ENCODE data around the gene AMER3. TPM values are rescaled to one million over a fixed set of nuclear protein-coding genes. Genes with fewer than 3 reads are reported as not detected.

Gene AMER3
- total RNA-seq, 4 donors from 2014 or later = not detected

DNA sequence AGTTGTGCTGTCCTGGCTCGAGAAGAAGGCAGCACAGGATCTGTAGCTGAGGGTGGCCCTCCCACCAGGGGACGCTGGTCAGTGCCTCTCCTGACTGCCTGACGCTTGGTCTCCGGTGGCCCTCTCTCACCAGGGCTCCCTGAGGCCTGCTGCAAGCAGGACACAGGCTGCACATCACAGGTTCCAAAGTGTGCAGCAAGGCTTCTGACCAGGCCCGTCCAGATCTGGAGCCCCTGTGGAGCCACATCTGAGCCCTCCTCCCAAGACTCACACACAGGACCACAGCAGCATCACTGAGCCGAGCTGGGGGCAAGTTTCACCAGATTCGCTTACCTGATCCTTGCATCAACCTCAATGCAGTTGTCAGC is 12.1 kb downstream of the AMER3 start:
- WGBS, 2 donors = 59 to 67% methylated on average over 6 to 7 of the region's 7 CpGs
- Histone ChIP-seq H3K9me3 (no peaks in the 10 kb centered on the region), H3K36me3 (no peaks in the 10 kb centered on the region), H3K4me1 (no peaks in the 10 kb centered on the region), H3K27ac (no peak overlapping the region), H3K27me3 (no peaks in the 10 kb centered on the region), H3K4me3 (no peak overlapping the region)
- TF ChIP-seq, protein P1, sequence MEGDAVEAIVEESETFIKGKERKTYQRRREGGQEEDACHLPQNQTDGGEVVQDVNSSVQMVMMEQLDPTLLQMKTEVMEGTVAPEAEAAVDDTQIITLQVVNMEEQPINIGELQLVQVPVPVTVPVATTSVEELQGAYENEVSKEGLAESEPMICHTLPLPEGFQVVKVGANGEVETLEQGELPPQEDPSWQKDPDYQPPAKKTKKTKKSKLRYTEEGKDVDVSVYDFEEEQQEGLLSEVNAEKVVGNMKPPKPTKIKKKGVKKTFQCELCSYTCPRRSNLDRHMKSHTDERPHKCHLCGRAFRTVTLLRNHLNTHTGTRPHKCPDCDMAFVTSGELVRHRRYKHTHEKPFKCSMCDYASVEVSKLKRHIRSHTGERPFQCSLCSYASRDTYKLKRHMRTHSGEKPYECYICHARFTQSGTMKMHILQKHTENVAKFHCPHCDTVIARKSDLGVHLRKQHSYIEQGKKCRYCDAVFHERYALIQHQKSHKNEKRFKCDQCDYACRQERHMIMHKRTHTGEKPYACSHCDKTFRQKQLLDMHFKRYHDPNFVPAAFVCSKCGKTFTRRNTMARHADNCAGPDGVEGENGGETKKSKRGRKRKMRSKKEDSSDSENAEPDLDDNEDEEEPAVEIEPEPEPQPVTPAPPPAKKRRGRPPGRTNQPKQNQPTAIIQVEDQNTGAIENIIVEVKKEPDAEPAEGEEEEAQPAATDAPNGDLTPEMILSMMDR (IDR thresholded peaks at IDR 0.05) = no peak
- TF ChIP-seq POLR2A (IDR thresholded peaks at IDR 0.05) = no peak
- DNase-seq (ENCODE audit: low spot score in 2 of 2) = no peak

DNA sequence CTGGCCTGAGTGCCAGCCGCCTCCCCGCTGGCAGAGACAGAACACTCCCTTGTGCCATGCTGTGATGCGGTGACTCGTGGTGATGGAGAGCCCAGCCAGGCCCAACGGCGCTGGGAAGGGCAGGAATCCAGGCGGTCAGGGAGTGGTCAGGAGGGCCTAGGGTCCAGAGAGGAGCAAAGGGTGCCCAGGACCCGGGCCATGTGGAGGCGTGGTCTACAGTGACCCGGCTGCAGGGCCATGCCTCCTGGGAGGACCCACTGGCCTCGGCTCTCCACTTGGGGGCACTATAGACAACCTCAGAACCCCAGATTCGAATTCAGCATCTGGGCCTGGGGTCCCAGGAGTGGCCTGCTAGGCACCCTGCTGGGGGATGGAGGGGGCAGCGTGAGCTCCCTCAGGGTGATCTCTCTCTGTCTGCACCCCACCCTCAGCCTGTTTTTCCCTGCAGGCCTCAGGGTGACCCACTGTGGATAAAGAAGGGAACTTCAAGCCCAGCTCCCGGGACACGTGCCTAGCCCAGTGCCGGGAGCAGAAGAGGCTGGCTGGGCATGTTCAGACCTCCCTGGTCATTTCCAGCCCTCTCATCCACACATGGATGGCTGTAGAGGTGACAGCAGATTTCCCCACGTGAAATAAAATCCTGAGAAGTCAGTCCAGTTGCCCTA is 13.0 kb downstream of the AMER3 start:
- H3K4me3 ChIP-seq = no peak overlapping the region
- no peak overlapping the region for H3K27ac ChIP-seq
- TF ChIP-seq POLR2A (IDR thresholded peaks at IDR 0.05) = no peak
- TF ChIP-seq, protein P1 (IDR thresholded peaks at IDR 0.05) = no peak
- TF ChIP-seq EP300 (IDR thresholded peaks at IDR 0.05) = no peak
- no peak for DNase-seq (ENCODE audit: low spot score in 2 of 2)
- no peaks in the 10 kb centered on the region for H3K27me3 ChIP-seq
- 71 to 77% methylated on average over 12 to 16 of the region's 17 CpGs for WGBS, 2 donors
- H3K36me3 ChIP-seq = no peaks in the 10 kb centered on the region
- peaks cover 0 to 7% (median 2%) of the 10 kb centered on the region in 4 donors for H3K9me3 ChIP-seq
- H3K4me1 ChIP-seq = no peaks in the 10 kb centered on the region

DNA sequence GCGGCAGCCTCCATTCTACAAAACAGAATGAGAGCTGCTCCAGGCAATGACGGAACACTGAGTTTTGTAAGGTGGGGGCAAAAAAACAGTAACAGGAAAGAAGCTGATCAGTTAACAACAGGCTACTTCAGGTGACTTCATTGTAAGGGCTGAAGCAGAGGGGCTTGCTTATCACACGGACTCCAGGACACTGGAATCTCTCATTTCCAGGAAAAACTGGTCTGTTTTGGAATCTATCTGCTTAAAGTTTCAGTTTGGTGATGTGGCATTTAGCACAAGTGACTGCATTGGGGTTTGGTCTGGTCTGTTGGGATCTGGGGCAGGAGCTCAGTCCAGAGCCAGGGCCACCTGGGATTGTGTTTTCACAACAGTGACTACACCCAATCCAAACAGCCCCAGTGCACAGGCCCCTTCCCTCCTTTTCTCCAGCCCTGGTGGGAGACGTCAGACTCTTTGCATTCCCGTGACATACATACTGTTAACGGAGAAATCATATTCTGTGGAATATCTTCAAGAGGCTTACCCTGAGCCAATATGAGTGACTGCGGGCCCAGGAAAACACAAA is 14.1 kb downstream of the AMER3 start:
- Histone ChIP-seq H3K4me1 (no peaks in the 10 kb centered on the region), H3K4me3 (no peak overlapping the region), H3K27ac (no peak overlapping the region), H3K36me3 (no peaks in the 10 kb centered on the region), H3K9me3 (peaks cover 0 to 7% (median 2%) of the 10 kb centered on the region in 4 donors), H3K27me3 (no peaks in the 10 kb centered on the region)
- no peak for DNase-seq (ENCODE audit: low spot score in 2 of 2)
- WGBS, 2 donors = 57 to 67% methylated on average over 7 of the region's 7 CpGs
- no peak for TF ChIP-seq POLR2A (IDR thresholded peaks at IDR 0.05)
- TF ChIP-seq, protein P1 (IDR thresholded peaks at IDR 0.05) = no peak
- TF ChIP-seq EP300 (IDR thresholded peaks at IDR 0.05) = no peak

DNA sequence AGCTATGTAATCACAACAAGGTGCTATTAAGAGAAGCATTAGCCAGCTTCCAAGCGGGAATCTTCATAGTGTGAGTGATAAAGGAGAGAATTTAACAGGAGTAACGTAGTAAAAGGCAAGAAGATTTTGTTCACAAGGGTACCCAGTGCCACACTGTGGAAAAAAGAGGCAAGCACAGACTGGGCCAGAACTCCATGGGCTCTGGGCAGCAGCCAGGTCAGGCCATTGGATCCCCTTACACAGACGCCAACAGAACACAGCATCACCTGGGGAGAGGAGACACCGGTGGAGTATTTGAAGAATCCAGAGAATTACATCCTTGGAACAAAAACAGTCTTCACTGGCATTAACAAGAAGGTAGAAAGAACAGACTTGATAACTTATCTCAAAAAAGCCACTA is 21.2 kb downstream of the AMER3 start:
- no peak overlapping the region for H3K27ac ChIP-seq
- DNase-seq (ENCODE audit: low spot score in 2 of 2) = no peak

DNA sequence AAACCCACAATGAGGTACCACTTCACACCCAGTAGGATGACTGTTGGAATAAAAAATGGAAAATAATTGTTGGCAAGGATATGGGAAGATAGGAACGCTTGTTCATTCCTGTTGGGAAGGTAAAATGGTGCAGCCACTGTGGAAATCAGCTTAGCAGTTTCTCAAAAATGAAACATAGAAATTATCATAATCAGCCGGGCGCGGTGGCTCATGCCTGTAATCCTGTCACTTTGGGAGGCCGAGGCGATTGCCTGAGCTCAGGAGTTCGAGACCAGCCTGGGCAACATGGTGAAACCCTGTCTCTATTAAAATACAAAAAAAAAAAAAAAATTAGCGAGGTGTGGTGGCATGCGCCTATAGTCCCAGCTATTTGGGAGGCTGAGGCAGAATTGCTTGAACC is 23.4 kb downstream of the AMER3 start:
- DNase-seq (ENCODE audit: low spot score in 2 of 2) = no peak
- Histone ChIP-seq H3K27ac (no peak overlapping the region), H3K9me3 (no peaks in the 10 kb centered on the region), H3K27me3 (no peaks in the 10 kb centered on the region), H3K4me1 (no peaks in the 10 kb centered on the region), H3K36me3 (no peaks in the 10 kb centered on the region), H3K4me3 (no peak overlapping the region)
- 79 to 97% methylated on average over 9 of the region's 9 CpGs for WGBS, 2 donors
- TF ChIP-seq EP300 (IDR thresholded peaks at IDR 0.05) = no peak

More for the DNA sequence above, 21.2 kb downstream of the AMER3 start:
- Histone ChIP-seq H3K36me3 (no peaks in the 10 kb centered on the region), H3K9me3 (peaks cover 0 to 7% (median 2%) of the 10 kb centered on the region in 4 donors), H3K27me3 (no peaks in the 10 kb centered on the region), H3K4me3 (no peak overlapping the region), H3K4me1 (no peaks in the 10 kb centered on the region)
- 43 to 44% methylated on average over 4 of the region's 4 CpGs for WGBS, 2 donors
- TF ChIP-seq POLR2A (IDR thresholded peaks at IDR 0.05) (no peak), EP300 (IDR thresholded peaks at IDR 0.05) (no peak)
- TF ChIP-seq, protein P1 (IDR thresholded peaks at IDR 0.05) = no peak
